ENCODE measurements around the gene FOXL1. TPM values are rescaled to one million over a fixed set of nuclear protein-coding genes. Genes with fewer than 3 reads are reported as not detected.

FOXL1 gene
- polyA plus RNA-seq, 2 of the 4 experiments (the other 2 are of a cell fraction), result 0.48 to 0.70 TPM

GRCh38 chr16:86625821-86626220 lies 47.5 kb downstream of the FOXL1 start:
- Histone ChIP-seq H3K9me3 (no peaks in the 10 kb centered on the region), H3K4me1 (no peaks in the 10 kb centered on the region), H3K27ac (no peak overlapping the region), H3K4me3 (no peak overlapping the region), H3K4me2 (no peak overlapping the region)
- 75% methylated on average over 7 of the region's 7 CpGs for WGBS (ENCODE audit: missing lambda C conversion rate)
- TF ChIP-seq CTCF (IDR thresholded peaks at IDR 0.05) (no peak), HOXB13 (CRISPR knock-in tag; IDR thresholded peaks at IDR 0.05; ENCODE audit: low read depth) (no peak), NR3C1 (IDR thresholded peaks at IDR 0.05) (no peak), CBX2 (IDR thresholded peaks at IDR 0.05; ENCODE audit: borderline replicate concordance, low read depth) (no peak), PBX3 (IDR thresholded peaks at IDR 0.05) (no peak), EHMT2 (IDR thresholded peaks at IDR 0.05; ENCODE audit: low read depth) (no peak), MAFK (IDR thresholded peaks at IDR 0.05; ENCODE audit: partially characterized antibody) (no peak), BCL3 (IDR thresholded peaks at IDR 0.05) (no peak), ZSCAN20 (CRISPR knock-in tag; IDR thresholded peaks at IDR 0.05) (no peak), RARB (CRISPR knock-in tag; IDR thresholded peaks at IDR 0.05) (no peak), HOXA7 (CRISPR knock-in tag; IDR thresholded peaks at IDR 0.05) (no peak), USF2 (IDR thresholded peaks at IDR 0.05) (no peak), FOSB (CRISPR knock-in tag; IDR thresholded peaks at IDR 0.05) (no peak), EP300 (IDR thresholded peaks at IDR 0.05) (no peak), HES2 (IDR thresholded peaks at IDR 0.05) (no peak), JUNB (IDR thresholded peaks at IDR 0.05) (no peak), MAZ (IDR thresholded peaks at IDR 0.05; ENCODE audit: borderline replicate concordance, low read depth, low read length) (no peak), CHD2 (IDR thresholded peaks at IDR 0.05; ENCODE audit: low read length, partially characterized antibody) (no peak), ATOH8 (CRISPR knock-in tag; IDR thresholded peaks at IDR 0.05; ENCODE audit: low read depth) (no peak), CHD4 (IDR thresholded peaks at IDR 0.05; ENCODE audit: borderline replicate concordance) (no peak)
- ChIA-PET POLR2A (no interaction called here), CTCF (interaction anchor here (1.9 kb wide), 1 partner anchor 135 kb away, joined by 4 read pairs; no protein-coding TSS in a partner anchor)
- DNase-seq (ENCODE audit: low read depth in 1 of 2, low spot score in 1 of 2) (no peak), ATAC-seq (no peak), FAIRE-seq (no peak)

GRCh38 chr16:86626284-86626683 lies 47.9 kb downstream of the FOXL1 start:
- FAIRE-seq, result no peak
- Histone ChIP-seq H3K9me3 (no peaks in the 10 kb centered on the region), H3K4me3 (no peak overlapping the region), H3K4me1 (peaks cover 1% of the 10 kb centered on the region; the same call in 1 of the 3 replicates), H3K27ac (no peak overlapping the region), H3K4me2 (no peak overlapping the region)
- ChIA-PET POLR2A (no interaction called here), CTCF (interaction anchor here (1.4 to 1.9 kb wide), 2 partner anchors 10 to 135 kb away, joined by 3 to 4 read pairs; no protein-coding TSS in a partner anchor)
- no peak for DNase-seq (ENCODE audit: low read depth in 1 of 2, low spot score in 1 of 2)
- ATAC-seq, result no peak
- 91% methylated on average over 12 of the region's 12 CpGs for WGBS (ENCODE audit: missing lambda C conversion rate)
- TF ChIP-seq KDM5A (IDR thresholded peaks at IDR 0.05) (no peak), RCOR1 (IDR thresholded peaks at IDR 0.05; ENCODE audit: low read depth, low read length) (no peak), POLR2AphosphoS2 (conservative IDR thresholded peaks at IDR 0.05; ENCODE audit: low read length) (no peak), EHF (CRISPR knock-in tag; IDR thresholded peaks at IDR 0.05) (no peak), EP300 (IDR thresholded peaks at IDR 0.05) (no peak), CHD4 (IDR thresholded peaks at IDR 0.05; ENCODE audit: borderline replicate concordance) (no peak), E2F6 (IDR thresholded peaks at IDR 0.05; ENCODE audit: borderline replicate concordance, low read depth) (no peak), HDAC2 (IDR thresholded peaks at IDR 0.05) (no peak), CBX8 (IDR thresholded peaks at IDR 0.05) (no peak), CBX2 (IDR thresholded peaks at IDR 0.05; ENCODE audit: borderline replicate concordance, low read depth) (no peak), RAD21 (conservative IDR thresholded peaks at IDR 0.05 in 1 of 2, IDR thresholded peaks at IDR 0.05 in 1 of 2) (no peak), HMGXB4 (CRISPR knock-in tag; IDR thresholded peaks at IDR 0.05; ENCODE audit: borderline replicate concordance) (no peak), USF2 (IDR thresholded peaks at IDR 0.05) (no peak)
